Measurements from ENCODE around the gene ARHGAP15.

The ARHGAP15 gene

GRCh38 chr2:143192716-143193115, 63.5 kb downstream of the ARHGAP15 start:
- H4K12ac ChIP-seq (ENCODE audit: low read depth, low read length), result no peak overlapping the region
- no CpG with 5 or more reads among the region's 1 CpG for WGBS (ENCODE audit: extremely low coverage, insufficient coverage, insufficient read length)

GRCh38 chr2:143193121-143193520, 63.9 kb downstream of the ARHGAP15 start:
- Histone ChIP-seq H3K27ac (ENCODE audit: low read depth, low read length) (no peak overlapping the region), H3K27me3 (ENCODE audit: insufficient read depth, low read length) (no peaks in the 10 kb centered on the region), H3K9me3 (ENCODE audit: insufficient read depth, low read depth, low read length) (no peaks in the 10 kb centered on the region), H3K79me2 (ENCODE audit: control insufficient read depth, insufficient read depth, low read length, poor library complexity) (no peaks in the 10 kb centered on the region), H3K23ac (ENCODE audit: low read length) (no peak overlapping the region), H3K18ac (ENCODE audit: low read length) (no peak overlapping the region), H3K4me1 (ENCODE audit: control insufficient read depth in 1 of 2, insufficient read depth in 2 of 2, low read length in 2 of 2) (no peaks in the 10 kb centered on the region), H3K9ac (ENCODE audit: low read length) (no peak overlapping the region), H3K79me1 (ENCODE audit: low read length) (no peaks in the 10 kb centered on the region), H2AK5ac (ENCODE audit: low read length) (no peak overlapping the region), H2BK120ac (ENCODE audit: insufficient read depth, low read length, poor library complexity) (no peak overlapping the region), H3K4ac (ENCODE audit: low read depth, low read length) (no peak overlapping the region), H3K14ac (ENCODE audit: low read length) (no peak overlapping the region), H2AFZ (ENCODE audit: insufficient read depth, low read length, poor library complexity) (no peak overlapping the region), H2BK12ac (ENCODE audit: low read length) (no peak overlapping the region), H3K4me3 (ENCODE audit: low read depth, low read length) (no peak overlapping the region), H4K12ac (ENCODE audit: low read depth, low read length) (no peak overlapping the region), H2BK5ac (ENCODE audit: low read depth, low read length, poor library complexity) (no peak overlapping the region), H4K8ac (ENCODE audit: low read depth, low read length) (no peak overlapping the region), H4K91ac (ENCODE audit: low read depth, low read length) (no peak overlapping the region), H3K36me3 (ENCODE audit: control insufficient read depth in 1 of 2, insufficient read depth in 2 of 2, low read length in 2 of 2) (no peaks in the 10 kb centered on the region), H3K4me2 (ENCODE audit: low read length) (no peak overlapping the region)
- DNase-seq, result no peak
- no CpG with 5 or more reads among the region's 5 CpGs for WGBS (ENCODE audit: extremely low coverage, insufficient coverage, insufficient read length)

More at GRCh38 chr2:143192716-143193115, 63.5 kb downstream of the ARHGAP15 start:
- Histone ChIP-seq H3K27me3 (ENCODE audit: insufficient read depth, low read length) (no peaks in the 10 kb centered on the region), H4K91ac (ENCODE audit: low read depth, low read length) (no peak overlapping the region), H3K4ac (ENCODE audit: low read depth, low read length) (no peak overlapping the region), H3K4me3 (ENCODE audit: low read depth, low read length) (no peak overlapping the region), H3K9ac (ENCODE audit: low read length) (no peak overlapping the region), H3K9me3 (ENCODE audit: insufficient read depth, low read depth, low read length) (no peaks in the 10 kb centered on the region), H3K79me1 (ENCODE audit: low read length) (no peaks in the 10 kb centered on the region), H3K27ac (ENCODE audit: low read depth, low read length) (no peak overlapping the region), H4K8ac (ENCODE audit: low read depth, low read length) (no peak overlapping the region), H2BK12ac (ENCODE audit: low read length) (no peak overlapping the region), H3K36me3 (ENCODE audit: control insufficient read depth in 1 of 2, insufficient read depth in 2 of 2, low read length in 2 of 2) (no peaks in the 10 kb centered on the region), H2AFZ (ENCODE audit: insufficient read depth, low read length, poor library complexity) (no peak overlapping the region), H3K14ac (ENCODE audit: low read length) (no peak overlapping the region), H3K79me2 (ENCODE audit: control insufficient read depth, insufficient read depth, low read length, poor library complexity) (no peaks in the 10 kb centered on the region), H3K23ac (ENCODE audit: low read length) (no peak overlapping the region), H2AK5ac (ENCODE audit: low read length) (no peak overlapping the region), H2BK5ac (ENCODE audit: low read depth, low read length, poor library complexity) (no peak overlapping the region), H3K4me1 (ENCODE audit: control insufficient read depth in 1 of 2, insufficient read depth in 2 of 2, low read length in 2 of 2) (no peaks in the 10 kb centered on the region), H3K4me2 (ENCODE audit: low read length) (no peak overlapping the region), H3K18ac (ENCODE audit: low read length) (no peak overlapping the region), H2BK120ac (ENCODE audit: insufficient read depth, low read length, poor library complexity) (no peak overlapping the region)
- DNase-seq, result no peak

GRCh38 chr2:143195511-143195910, 66.3 kb downstream of the ARHGAP15 start:
- H3K79me1 ChIP-seq (ENCODE audit: low read length), result no peaks in the 10 kb centered on the region
- no peak overlapping the region for H4K12ac ChIP-seq (ENCODE audit: low read depth, low read length)
- no CpG with 5 or more reads among the region's 4 CpGs for WGBS (ENCODE audit: extremely low coverage, insufficient coverage, insufficient read length)
- H3K4me2 ChIP-seq (ENCODE audit: low read length), result no peak overlapping the region
- H2AK5ac ChIP-seq (ENCODE audit: low read length), result no peak overlapping the region
- no peaks in the 10 kb centered on the region for H3K79me2 ChIP-seq (ENCODE audit: control insufficient read depth, insufficient read depth, low read length, poor library complexity)
- no peaks in the 10 kb centered on the region for H3K36me3 ChIP-seq (ENCODE audit: control insufficient read depth in 1 of 2, insufficient read depth in 2 of 2, low read length in 2 of 2)
- no peak overlapping the region for H2AFZ ChIP-seq (ENCODE audit: insufficient read depth, low read length, poor library complexity)
- H2BK120ac ChIP-seq (ENCODE audit: insufficient read depth, low read length, poor library complexity), result no peak overlapping the region
- H4K91ac ChIP-seq (ENCODE audit: low read depth, low read length), result no peak overlapping the region
- no peaks in the 10 kb centered on the region for H3K27me3 ChIP-seq (ENCODE audit: insufficient read depth, low read length)
- H3K27ac ChIP-seq (ENCODE audit: low read depth, low read length), result no peak overlapping the region
- no peak overlapping the region for H3K23ac ChIP-seq (ENCODE audit: low read length)
- no peaks in the 10 kb centered on the region for H3K4me1 ChIP-seq (ENCODE audit: control insufficient read depth in 1 of 2, insufficient read depth in 2 of 2, low read length in 2 of 2)
- H3K4ac ChIP-seq (ENCODE audit: low read depth, low read length), result no peak overlapping the region
- no peak overlapping the region for H3K4me3 ChIP-seq (ENCODE audit: low read depth, low read length)
- H4K8ac ChIP-seq (ENCODE audit: low read depth, low read length), result no peak overlapping the region
- no peak for DNase-seq
- no peak overlapping the region for H3K18ac ChIP-seq (ENCODE audit: low read length)
- H3K9me3 ChIP-seq (ENCODE audit: insufficient read depth, low read depth, low read length), result no peaks in the 10 kb centered on the region
- H3K9ac ChIP-seq (ENCODE audit: low read length), result no peak overlapping the region
- no peak overlapping the region for H2BK12ac ChIP-seq (ENCODE audit: low read length)
- no peak overlapping the region for H2BK5ac ChIP-seq (ENCODE audit: low read depth, low read length, poor library complexity)
- H3K14ac ChIP-seq (ENCODE audit: low read length), result no peak overlapping the region

- WGBS (ENCODE audit: extremely low coverage, insufficient coverage, insufficient read length), result no CpG with 5 or more reads among the region's 4 CpGs
- no peaks in the 10 kb centered on the region for H3K27me3 ChIP-seq (ENCODE audit: insufficient read depth, low read length)
- no peak overlapping the region for H3K18ac ChIP-seq (ENCODE audit: low read length)
Observed at GRCh38 chr2:143204062-143204461, 74.8 kb downstream of the ARHGAP15 start.

More at GRCh38 chr2:143204062-143204461, 74.8 kb downstream of the ARHGAP15 start:
- H3K9ac ChIP-seq (ENCODE audit: low read length), result no peak overlapping the region
- H2AK5ac ChIP-seq (ENCODE audit: low read length), result no peak overlapping the region
- no peaks in the 10 kb centered on the region for H3K36me3 ChIP-seq (ENCODE audit: control insufficient read depth in 1 of 2, insufficient read depth in 2 of 2, low read length in 2 of 2)
- no peak overlapping the region for H4K8ac ChIP-seq (ENCODE audit: low read depth, low read length)
- H2AFZ ChIP-seq (ENCODE audit: insufficient read depth, low read length, poor library complexity), result no peak overlapping the region
- H2BK12ac ChIP-seq (ENCODE audit: low read length), result no peak overlapping the region
- no peak overlapping the region for H3K4me3 ChIP-seq (ENCODE audit: low read depth, low read length)
- no peak overlapping the region for H3K14ac ChIP-seq (ENCODE audit: low read length)
- H4K12ac ChIP-seq (ENCODE audit: low read depth, low read length), result no peak overlapping the region
- no peak overlapping the region for H3K23ac ChIP-seq (ENCODE audit: low read length)
- no peak overlapping the region for H2BK120ac ChIP-seq (ENCODE audit: insufficient read depth, low read length, poor library complexity)
- H3K4ac ChIP-seq (ENCODE audit: low read depth, low read length), result no peak overlapping the region
- no peak overlapping the region for H3K4me2 ChIP-seq (ENCODE audit: low read length)
- H3K27ac ChIP-seq (ENCODE audit: low read depth, low read length), result no peak overlapping the region
- H3K9me3 ChIP-seq (ENCODE audit: insufficient read depth, low read depth, low read length), result no peaks in the 10 kb centered on the region
- no peaks in the 10 kb centered on the region for H3K79me2 ChIP-seq (ENCODE audit: control insufficient read depth, insufficient read depth, low read length, poor library complexity)
- no peak overlapping the region for H4K91ac ChIP-seq (ENCODE audit: low read depth, low read length)
- no peak for DNase-seq
- H2BK5ac ChIP-seq (ENCODE audit: low read depth, low read length, poor library complexity), result no peak overlapping the region
- H3K4me1 ChIP-seq (ENCODE audit: control insufficient read depth in 1 of 2, insufficient read depth in 2 of 2, low read length in 2 of 2), result no peaks in the 10 kb centered on the region
- no peaks in the 10 kb centered on the region for H3K79me1 ChIP-seq (ENCODE audit: low read length)

Data from trophoblast cell (in vitro differentiated cells and primary cell).